Astrocyte (in vitro differentiated cells and primary cell): ENCODE data around the gene POLH. TPM values are rescaled to one million over a fixed set of nuclear protein-coding genes. Genes with fewer than 3 reads are reported as not detected.

ENCODE experiments used
- DNase-seq: peaks from one replicate; pipeline ENCODE4 v3.0.0-alpha.2; 2010; ENCODE audit warnings: low read depth
- FAIRE-seq: peaks from 2 replicates; lab custom pipeline; 2011; peaks lifted over from hg19 to GRCh38; lab: Jason Lieb, UNC
- H2AFZ ChIP-seq: 2 replicates; pipeline ENCODE4 v1.6.0; 2012; ENCODE audit warnings: low read depth, low read length, inconsistent platforms
- H3K27ac ChIP-seq: 2 replicates; pipeline ENCODE4 v1.5.1; 2011; ENCODE audit warnings: low read depth, low read length, inconsistent platforms
- H3K27me3 ChIP-seq: 2 replicates; pipeline ENCODE4 v1.6.0; 2011; ENCODE audit warnings: low read length, inconsistent platforms; ENCODE audit not compliant: insufficient read depth
- H3K36me3 ChIP-seq: 2 replicates; pipeline ENCODE4 v1.5.1; 2011; ENCODE audit warnings: low read length, inconsistent platforms; ENCODE audit not compliant: insufficient read depth
- H3K4me1 ChIP-seq: 2 replicates; pipeline ENCODE4 v1.5.1; 2011; ENCODE audit warnings: low read length, inconsistent platforms; ENCODE audit not compliant: insufficient read depth
- H3K4me2 ChIP-seq: 2 replicates; pipeline ENCODE4 v1.6.0; 2012; ENCODE audit warnings: low read length, inconsistent platforms
- H3K4me3 ChIP-seq: 2 replicates; pipeline ENCODE4 v1.5.1; 2011; ENCODE audit warnings: low read depth, mild to moderate bottlenecking, low read length, inconsistent platforms; ENCODE audit not compliant: insufficient read depth
- H3K79me2 ChIP-seq: 2 replicates; pipeline ENCODE4 v1.6.0; 2012; ENCODE audit warnings: mild to moderate bottlenecking, low read length, inconsistent platforms; ENCODE audit not compliant: insufficient read depth
- H3K9ac ChIP-seq: 2 replicates; pipeline ENCODE4 v1.6.0; 2012; ENCODE audit warnings: mild to moderate bottlenecking, low read length, inconsistent platforms
- H3K9me3 ChIP-seq: 2 replicates; pipeline ENCODE4 v1.5.1; 2012; ENCODE audit warnings: low read depth, mild to moderate bottlenecking, low read length, inconsistent platforms; ENCODE audit not compliant: insufficient read depth
- H4K20me1 ChIP-seq: 2 replicates; pipeline ENCODE4 v1.6.0; 2012; ENCODE audit warnings: low read length, inconsistent platforms; ENCODE audit not compliant: insufficient read depth
- H3K27ac Mint-ChIP-seq: one replicate; pipeline ENCODE4 v1.8.0; 2021; ENCODE audit warnings: mild to moderate bottlenecking, mixed read lengths; ENCODE audit not compliant: unreplicated experiment
- H3K27me3 Mint-ChIP-seq: one replicate; pipeline ENCODE4 v1.8.0; 2021; ENCODE audit warnings: low read depth, mixed read lengths; ENCODE audit not compliant: unreplicated experiment
- H3K36me3 Mint-ChIP-seq: one replicate; pipeline ENCODE4 v1.8.0; 2021; ENCODE audit warnings: low read depth, mixed read lengths; ENCODE audit not compliant: unreplicated experiment
- H3K4me1 Mint-ChIP-seq: one replicate; pipeline ENCODE4 v1.8.0; 2021; ENCODE audit warnings: low read depth, mixed read lengths; ENCODE audit not compliant: unreplicated experiment
- H3K4me3 Mint-ChIP-seq: one replicate; pipeline ENCODE4 v1.8.0; 2021; ENCODE audit warnings: mild to moderate bottlenecking, moderate library complexity, mixed read lengths; ENCODE audit not compliant: unreplicated experiment
- H3K9me3 Mint-ChIP-seq: one replicate; pipeline ENCODE4 v1.8.0; 2021; ENCODE audit warnings: mild to moderate bottlenecking, mixed read lengths; ENCODE audit not compliant: unreplicated experiment
- CTCF ChIP-seq: IDR thresholded peaks from 2 replicates; pipeline ENCODE4 v1.5.1; 2011; ENCODE audit warnings: low read depth, mild to moderate bottlenecking, inconsistent platforms, low read length, moderate library complexity; ENCODE audit not compliant: insufficient read depth
- EZH2 ChIP-seq: IDR thresholded peaks from 2 replicates; pipeline ENCODE4 v1.6.1; 2012; ENCODE audit warnings: mild to moderate bottlenecking, low read length, inconsistent platforms; ENCODE audit not compliant: insufficient read depth
- total RNA-seq: library from RNA; stranded (reverse); gene quantifications from 2 replicates; pipeline ENCODE4 v1.2.1, GENCODE V29; 2021

POLH gene
- total RNA-seq, 1 donor from 2014 or later = 58.0 TPM

GRCh38 chr6:43540507-43540906 is 35.5 kb upstream of the POLH start:
- no peak for DNase-seq
- Histone ChIP-seq H3K4me2 (no peak overlapping the region), H3K4me1 (no peaks in the 10 kb centered on the region), H3K36me3 (peaks cover 28% of the 10 kb centered on the region), H3K4me3 (no peak overlapping the region), H3K79me2 (no peaks in the 10 kb centered on the region), H3K9ac (no peak overlapping the region), H3K9me3 (no peaks in the 10 kb centered on the region), H3K27me3 (no peaks in the 10 kb centered on the region), H4K20me1 (peaks cover 3% of the 10 kb centered on the region), H3K27ac (no peak overlapping the region), H2AFZ (no peak overlapping the region)
- H3K4me1 Mint-ChIP-seq = no peaks in the 10 kb centered on the region
- FAIRE-seq = no peak
- peaks cover 2% of the 10 kb centered on the region for H3K9me3 Mint-ChIP-seq
- no peaks in the 10 kb centered on the region for H3K27me3 Mint-ChIP-seq
- H3K4me3 Mint-ChIP-seq = no peak overlapping the region
- TF ChIP-seq CTCF (no peak), EZH2 (no peak)
- H3K36me3 Mint-ChIP-seq = peaks cover 17% of the 10 kb centered on the region
- H3K27ac Mint-ChIP-seq = no peak overlapping the region

- DNase-seq (no peak), FAIRE-seq (no peak)
- Mint-ChIP-seq H3K9me3 (peaks cover 2% of the 10 kb centered on the region), H3K4me1 (no peaks in the 10 kb centered on the region), H3K4me3 (no peak overlapping the region), H3K36me3 (peaks cover 14% of the 10 kb centered on the region), H3K27ac (no peak overlapping the region), H3K27me3 (no peaks in the 10 kb centered on the region)
- Histone ChIP-seq H3K36me3 (peaks cover 42% of the 10 kb centered on the region), H3K4me2 (no peak overlapping the region), H3K4me3 (no peak overlapping the region), H3K4me1 (no peaks in the 10 kb centered on the region), H3K9ac (no peak overlapping the region), H3K27me3 (no peaks in the 10 kb centered on the region), H3K27ac (no peak overlapping the region), H2AFZ (no peak overlapping the region), H4K20me1 (peaks cover 3% of the 10 kb centered on the region), H3K79me2 (no peaks in the 10 kb centered on the region), H3K9me3 (no peaks in the 10 kb centered on the region)
- no peak for TF ChIP-seq CTCF
- no peak for TF ChIP-seq EZH2
Measured at GRCh38 chr6:43541774-43542471, 34.1 kb upstream of the POLH start.

GRCh38 chr6:43544461-43544860 is 31.5 kb upstream of the POLH start:
- H3K9ac ChIP-seq = no peak overlapping the region
- H3K4me3 ChIP-seq = no peak overlapping the region
- H3K4me2 ChIP-seq = no peak overlapping the region
- Mint-ChIP-seq H3K9me3 (no peaks in the 10 kb centered on the region), H3K4me3 (no peak overlapping the region), H3K27ac (no peak overlapping the region), H3K4me1 (no peaks in the 10 kb centered on the region), H3K36me3 (peaks cover 14% of the 10 kb centered on the region), H3K27me3 (no peaks in the 10 kb centered on the region)
- H3K36me3 ChIP-seq = peaks cover 53% of the 10 kb centered on the region
- peaks cover 3% of the 10 kb centered on the region for H4K20me1 ChIP-seq
- no peak overlapping the region for H2AFZ ChIP-seq
- no peak for DNase-seq
- H3K4me1 ChIP-seq = no peaks in the 10 kb centered on the region
- no peaks in the 10 kb centered on the region for H3K79me2 ChIP-seq
- H3K27ac ChIP-seq = no peak overlapping the region
- TF ChIP-seq CTCF (no peak), EZH2 (no peak)
- H3K9me3 ChIP-seq = no peaks in the 10 kb centered on the region
- no peaks in the 10 kb centered on the region for H3K27me3 ChIP-seq
- no peak for FAIRE-seq
